SH-SY5Y (cell line): ENCODE data around the gene PRSS56.

Source experiments
- GATA2 ChIP-seq: IDR thresholded peaks from 2 replicates; pipeline ENCODE4 v1.6.1; 2011; ENCODE audit warnings: mild to moderate bottlenecking, low read depth, low read length
- GATA3 ChIP-seq: IDR thresholded peaks from 2 replicates; pipeline ENCODE4 v1.6.1; 2011; ENCODE audit warnings: low read depth, mild to moderate bottlenecking, low read length, moderate library complexity

DNA sequence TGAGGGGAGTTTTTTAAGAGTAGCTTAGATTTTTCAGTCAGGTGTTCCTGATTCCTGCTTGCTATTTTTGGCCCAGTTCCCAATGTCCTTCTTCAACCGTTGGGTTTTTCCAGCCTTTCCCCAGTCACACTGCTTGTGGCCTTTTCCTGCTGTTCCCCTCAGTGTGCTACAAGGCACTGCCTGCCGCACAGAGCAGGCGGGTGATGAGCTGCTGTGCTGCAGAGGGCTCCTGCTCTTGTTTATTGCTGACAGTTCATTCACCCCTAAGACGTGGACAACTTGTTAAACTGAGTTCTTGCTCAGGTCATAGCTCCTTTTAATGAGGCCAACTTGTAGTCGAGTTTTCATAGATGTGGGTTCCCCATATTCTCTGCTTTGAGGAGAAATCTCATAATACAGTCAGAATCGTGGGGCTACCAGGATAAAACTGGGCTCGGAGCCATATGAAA, 50.9 kb downstream of the PRSS56 start:
- no peak for TF ChIP-seq GATA3
- TF ChIP-seq GATA2 = no peak
